ENCODE measurements around the gene THAP11. TPM values are rescaled to one million over a fixed set of nuclear protein-coding genes. Genes with fewer than 3 reads are reported as not detected.
A peak's percentile ranks its signal among the peaks of the same experiment; 100 is the strongest.
"Not testable (repeated sequence)": the region's sequence is repeated elsewhere in the genome, so short reads cannot be mapped to it uniquely, and the experiment has no call there.

Gene THAP11
- total RNA-seq, 2 donors from 2014 or later, result 24.9 to 26.1 TPM

DNA sequence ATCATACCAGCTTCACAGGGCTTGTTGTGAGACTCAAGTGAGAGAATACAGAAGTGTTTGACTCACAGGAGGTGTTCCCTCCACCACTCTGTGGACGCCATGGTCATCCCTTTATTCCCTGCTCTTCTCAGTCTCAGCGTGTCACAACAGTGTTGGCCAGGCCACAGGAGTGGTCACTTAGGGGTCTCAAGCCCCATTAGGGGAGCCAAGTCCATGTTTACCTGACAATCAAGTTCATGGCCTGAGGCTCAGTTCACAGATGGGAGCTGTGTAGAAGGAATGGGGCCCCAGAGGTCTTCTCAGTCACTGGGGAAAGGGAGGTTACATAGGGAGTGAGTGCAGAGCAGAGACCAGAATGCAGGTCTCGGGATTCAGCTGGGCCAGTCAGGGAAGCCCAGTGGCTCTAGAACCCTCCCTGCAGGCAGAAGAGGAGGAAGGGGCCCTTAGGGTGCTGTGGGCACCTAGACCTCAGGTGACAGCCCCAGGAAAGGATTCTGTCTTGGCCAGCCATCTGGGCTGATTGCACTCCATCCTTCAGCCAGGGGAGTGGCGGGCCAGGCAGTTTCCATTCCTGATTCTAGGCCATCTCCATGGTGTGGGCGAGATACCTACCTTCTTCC is 14.9 kb downstream of the THAP11 start:
- intact Hi-C loops (cut with DNase I), result no loop called here
- DNase-seq (ENCODE audit: low spot score), result no peak

DNA sequence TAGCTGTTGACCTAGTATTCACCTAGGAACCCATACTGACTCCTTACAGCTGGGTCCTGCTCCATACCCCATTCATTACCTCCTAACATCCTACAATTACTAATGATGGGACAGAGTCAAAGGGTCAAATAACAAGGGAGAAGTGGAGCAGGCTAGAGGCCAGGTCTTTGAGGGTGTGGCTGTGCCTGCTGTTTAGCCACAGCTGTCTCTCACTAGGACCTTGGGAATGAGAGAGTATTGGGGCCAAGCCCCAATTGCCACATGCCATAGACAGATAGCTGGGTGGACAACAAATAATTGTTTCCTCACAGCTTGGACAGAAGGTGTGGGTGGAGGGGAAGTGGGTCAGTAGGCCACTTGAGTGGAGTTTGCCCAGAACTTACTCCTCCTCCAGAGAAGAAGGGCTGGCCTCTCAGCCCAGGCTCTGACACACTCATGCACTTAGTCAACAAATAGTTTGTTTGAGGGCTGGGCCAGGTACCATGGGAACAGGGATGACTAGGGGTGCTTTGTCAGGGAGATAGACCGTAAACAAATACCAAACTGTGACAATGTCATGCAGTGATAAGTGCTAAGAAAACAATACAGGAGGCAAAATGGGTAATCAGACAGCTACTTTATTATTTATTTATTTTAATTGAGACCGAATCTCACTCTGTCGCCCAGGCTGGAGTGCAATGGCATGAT is 15.6 kb downstream of the THAP11 start:
- intact Hi-C loops (cut with DNase I), result no loop called here
- DNase-seq (ENCODE audit: low spot score), result peak; percentile 95

- intact Hi-C loops (cut with DNase I), result no loop called here
- no peak for DNase-seq (ENCODE audit: low spot score)
These were observed 16.4 kb downstream of the THAP11 start for GRCh38 chr16:67858500-67858899.

DNA sequence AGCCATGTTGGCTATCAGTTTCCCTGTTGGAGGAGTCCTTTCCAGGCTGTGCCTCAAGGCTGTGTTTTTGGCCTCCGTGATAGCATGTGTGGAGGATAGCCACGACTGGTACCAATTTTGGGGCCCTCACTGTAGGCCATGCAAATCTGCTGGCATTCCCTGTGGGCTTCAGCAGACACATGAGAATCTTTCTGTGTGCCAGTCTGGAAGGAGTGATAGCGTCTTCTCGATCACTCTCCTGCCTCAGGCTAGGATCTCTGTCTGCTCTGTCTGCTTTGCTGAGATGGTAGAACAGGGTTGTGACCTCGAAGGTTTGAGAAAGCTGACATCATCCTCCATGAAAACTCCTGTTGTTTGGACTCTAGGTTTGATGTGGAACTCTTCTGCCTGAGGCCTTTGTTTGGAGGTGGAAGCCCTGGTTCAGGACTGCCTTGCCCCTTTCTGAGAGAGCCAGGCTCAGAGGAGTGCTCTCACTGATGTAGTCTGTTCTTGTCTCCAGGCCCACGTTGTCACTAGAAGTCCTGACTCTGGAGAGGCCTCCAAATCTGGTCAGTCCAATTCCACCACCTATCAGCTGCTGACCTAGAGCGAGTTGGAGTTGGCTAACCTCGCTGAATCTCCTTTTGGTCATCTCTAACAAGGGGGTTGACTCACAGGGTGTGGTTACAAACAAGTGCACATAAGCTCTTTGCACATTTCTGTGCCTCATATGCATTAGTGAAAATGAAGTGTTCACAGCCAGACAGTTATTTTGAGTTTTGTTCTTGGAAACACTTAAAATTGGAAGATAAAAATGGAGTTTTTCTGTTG is 18.7 kb downstream of the THAP11 start:
- DNase-seq (ENCODE audit: low spot score), result no peak
- intact Hi-C loops (cut with DNase I), result no loop called here

- intact Hi-C loops (cut with DNase I), result no loop called here
- no peak for DNase-seq (ENCODE audit: low spot score)
These were observed 19.8 kb downstream of the THAP11 start for GRCh38 chr16:67861877-67862276.

DNA sequence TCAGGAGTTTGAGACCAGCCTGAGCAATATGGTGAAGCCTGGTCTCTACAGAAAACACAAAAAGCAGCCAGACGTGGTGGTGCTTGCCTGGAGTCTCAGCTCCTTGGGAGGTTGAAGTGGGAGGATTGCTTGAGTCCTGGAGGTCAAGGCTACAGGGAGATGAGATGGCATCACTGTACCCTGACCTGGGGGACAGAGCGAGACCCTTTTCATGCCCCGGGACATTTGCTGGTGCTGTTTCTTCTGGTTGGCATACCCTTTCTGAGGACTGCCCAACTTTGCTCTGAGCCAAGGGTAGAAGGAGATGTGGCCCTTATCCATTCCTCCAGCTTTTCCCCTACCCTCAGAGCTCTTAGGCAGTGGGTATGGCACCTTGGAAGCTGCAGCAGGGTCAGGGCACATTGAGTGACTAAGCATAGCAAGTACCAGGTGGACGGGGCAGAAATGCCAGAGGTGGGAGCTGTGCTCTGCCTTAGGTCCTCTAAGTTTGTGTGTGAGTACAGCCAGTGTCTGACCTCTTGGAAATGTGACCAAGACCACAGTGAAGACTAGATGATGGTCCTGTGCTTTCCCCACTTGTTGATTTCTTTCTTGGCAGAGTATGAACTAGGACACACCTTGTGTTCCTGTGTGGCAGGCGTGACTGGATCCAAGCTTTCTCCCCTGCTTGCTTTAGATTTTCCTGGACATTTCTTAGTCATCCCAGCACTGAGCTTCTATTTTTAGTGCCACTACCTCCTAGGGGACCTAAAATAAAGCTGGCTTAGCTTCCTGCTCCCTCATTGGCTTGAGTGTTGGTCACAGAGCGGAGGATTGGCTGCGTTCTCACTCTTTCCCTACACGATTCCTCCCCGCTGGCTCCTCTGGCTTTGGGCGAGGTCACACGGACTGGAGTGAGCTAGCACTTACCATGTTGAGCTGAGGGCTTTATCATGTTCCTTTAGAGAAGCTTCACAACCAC is 20.8 kb downstream of the THAP11 start:
- intact Hi-C loops (cut with DNase I), result no loop called here
- peak; percentile 94 for DNase-seq (ENCODE audit: low spot score)

DNA sequence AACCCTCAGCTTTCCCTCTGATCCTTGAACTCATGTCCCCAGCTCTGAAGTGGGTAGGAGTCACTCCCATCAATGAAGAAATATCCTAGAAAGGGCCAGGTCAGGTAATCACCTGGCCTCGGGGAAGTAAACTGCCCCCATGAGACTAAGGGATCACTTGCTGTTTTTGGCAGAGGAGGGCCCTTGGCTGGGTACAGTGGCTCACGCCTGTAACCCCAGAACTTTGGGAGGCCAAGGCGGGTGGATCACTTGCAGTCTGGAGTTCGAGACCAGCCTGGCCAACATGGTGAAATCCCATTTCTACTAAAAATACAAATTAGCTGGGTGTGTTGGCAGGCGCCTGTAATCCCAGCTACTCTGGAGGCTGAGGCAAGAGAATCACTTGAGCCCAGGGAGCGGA is 21.9 kb downstream of the THAP11 start:
- DNase-seq (ENCODE audit: low spot score); intact Hi-C loops (cut with DNase I): not testable (repeated sequence)

DNA sequence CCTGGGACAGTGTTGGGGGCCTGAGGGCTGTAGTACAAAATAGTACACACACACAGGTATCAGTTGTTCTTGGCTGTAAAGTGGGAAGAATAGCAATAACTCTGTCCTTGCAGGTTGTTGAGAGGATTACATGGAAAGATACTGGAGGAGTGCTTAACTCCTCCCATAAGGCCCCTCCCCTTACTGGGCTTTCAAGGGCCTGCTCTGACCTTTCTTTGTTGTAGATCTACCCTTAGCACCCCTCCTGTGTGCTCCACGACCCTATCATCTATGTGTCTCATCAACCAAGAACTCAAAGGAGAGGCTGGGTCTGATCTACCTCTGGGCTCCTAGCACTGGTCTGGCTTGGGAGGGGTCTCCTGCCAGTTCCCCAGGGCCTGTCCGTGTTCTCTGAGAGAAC is 22.5 kb downstream of the THAP11 start:
- DNase-seq (ENCODE audit: low spot score), result no peak
- intact Hi-C loops (cut with DNase I), result no loop called here

- DNase-seq (ENCODE audit: low spot score), result no peak
- intact Hi-C loops (cut with DNase I), result no loop called here
These were observed 23.2 kb downstream of the THAP11 start for GRCh38 chr16:67865318-67865717.

GRCh38 chr16:67868290-67868689 is 26.2 kb downstream of the THAP11 start:
- no peak for DNase-seq (ENCODE audit: low spot score)

GRCh38 chr16:67869653-67870052 is 27.5 kb downstream of the THAP11 start:
- no peak for DNase-seq (ENCODE audit: low spot score)
- intact Hi-C loops (cut with DNase I), result loop anchor here in 1 of 2 donors (10.0 kb wide), 1 partner anchor 55 kb away; no protein-coding TSS in a partner anchor

More at GRCh38 chr16:67868290-67868689, 26.2 kb downstream of the THAP11 start:
- intact Hi-C loops (cut with DNase I), result no loop called here

GRCh38 chr16:67871256-67871655 is 29.1 kb downstream of the THAP11 start:
- intact Hi-C loops (cut with DNase I), result loop anchor here in 1 of 2 donors (10.0 kb wide), 1 partner anchor 56 kb away; no protein-coding TSS in a partner anchor
- no peak for DNase-seq (ENCODE audit: low spot score)

GRCh38 chr16:67872131-67872630 is 30.1 kb downstream of the THAP11 start:
- DNase-seq (ENCODE audit: low spot score), result no peak

DNA sequence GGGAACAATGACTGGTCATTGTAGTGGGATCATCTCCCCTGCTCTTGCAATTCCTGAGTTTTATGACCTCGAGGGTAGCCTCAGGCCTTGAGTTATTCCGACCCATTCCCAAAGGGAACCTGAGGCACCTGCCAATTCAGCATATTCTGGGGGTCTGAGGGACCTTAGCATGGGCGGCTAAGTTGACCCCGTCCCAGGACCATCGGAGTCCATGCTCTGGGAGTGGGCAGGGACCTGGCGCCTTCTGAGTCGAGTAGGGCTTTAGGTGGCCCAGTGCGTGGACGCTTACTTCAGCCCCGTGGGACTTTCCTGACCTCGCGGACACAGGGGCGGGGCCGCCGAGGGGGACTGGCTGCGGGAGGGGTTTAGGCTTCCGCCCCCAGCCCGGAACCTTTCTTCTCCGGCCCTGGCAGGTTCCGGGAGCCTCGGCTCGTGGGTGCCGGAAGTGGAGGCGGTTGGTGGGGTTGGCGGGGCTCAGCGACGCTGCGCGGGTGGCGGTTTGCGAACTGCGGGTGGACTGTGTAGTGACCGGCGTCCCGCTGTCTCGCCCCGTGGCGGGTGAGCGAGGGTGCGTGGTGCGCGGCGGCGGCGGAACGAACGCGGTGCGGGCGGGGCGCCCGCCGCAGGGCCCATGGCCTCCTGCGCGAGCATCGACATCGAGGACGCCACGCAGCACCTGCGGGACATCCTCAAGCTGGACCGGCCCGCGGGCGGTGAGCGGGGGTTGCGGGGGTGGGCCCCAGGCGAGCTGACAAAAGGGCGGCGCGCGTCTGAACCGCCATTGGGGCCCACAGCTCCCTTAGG is 30.7 kb downstream of the THAP11 start, which contains the start of gene EDC4:
TSS of gene EDC4 (plus strand) at position 422 of the 804 bp plus-strand sequence. CDS start at position 632, 210 bp downstream.
- peak; percentile 96 for DNase-seq (ENCODE audit: low spot score)
- intact Hi-C loops (cut with DNase I), result loop anchor here in 1 of 2 donors (10.0 kb wide), 1 partner anchor 58 kb away; no protein-coding TSS in a partner anchor

More at GRCh38 chr16:67872131-67872630, 30.1 kb downstream of the THAP11 start:
- intact Hi-C loops (cut with DNase I), result loop anchor here in 1 of 2 donors (10.0 kb wide), 1 partner anchor 57 kb away; no protein-coding TSS in a partner anchor

- intact Hi-C loops (cut with DNase I), result loop anchor here in 1 of 2 donors (10.0 kb wide), 1 partner anchor 59 kb away; no protein-coding TSS in a partner anchor
- DNase-seq (ENCODE audit: low spot score), result no peak
These were observed 31.6 kb downstream of the THAP11 start for GRCh38 chr16:67873435-67874370.

- intact Hi-C loops (cut with DNase I), result loop anchor here in 1 of 2 donors (10.0 kb wide), 1 partner anchor 60 kb away; no protein-coding TSS in a partner anchor
- no peak for DNase-seq (ENCODE audit: low spot score)
These were observed 32.3 kb downstream of the THAP11 start for GRCh38 chr16:67874372-67874771.

Data from posterior vena cava (tissue), 2 donors.